Lung (tissue), 12 donors: ENCODE results near the gene KCNK18. TPM values are rescaled to one million over a fixed set of nuclear protein-coding genes. Genes with fewer than 3 reads are reported as not detected.

Experiments used
- ATAC-seq: fragments of 200-7000 bp; cut with Tn5 transposase; one replicate; pipeline ENCODE4 v1.9.1; 2020; ENCODE audit warnings: moderate number of reproducible peaks; ENCODE audit not compliant: insufficient read depth, low FRiP score
- DNase-seq, 3 donors: peaks; one replicate each; pipeline ENCODE4 v3.0.0-alpha.2; 2013 to 2017
- H3K27ac ChIP-seq, 2 donors: one replicate each; pipeline ENCODE4 v1.5.1; 2013; ENCODE audit warnings: mild to moderate bottlenecking in 2 of 2, moderate library complexity in 2 of 2, control low read depth in 1 of 2, inconsistent platforms in 1 of 2, low read depth in 1 of 2, low read length in 1 of 2
- H3K27me3 ChIP-seq, 3 donors: one replicate each; pipeline ENCODE4 v1.5.1; 2013; ENCODE audit warnings: low read length in 2 of 3; ENCODE audit not compliant: control insufficient read depth in 3 of 3, insufficient read depth in 3 of 3
- H3K36me3 ChIP-seq, 4 donors: one replicate each; pipeline ENCODE4 v1.5.1; 2013; ENCODE audit warnings: low read length in 4 of 4, mild to moderate bottlenecking in 1 of 4, moderate library complexity in 1 of 4; ENCODE audit not compliant: control insufficient read depth in 4 of 4, insufficient read depth in 4 of 4
- H3K4me1 ChIP-seq, 5 donors: one replicate each; pipeline ENCODE4 v1.5.1; 2013; ENCODE audit warnings: low read length in 5 of 5, mild to moderate bottlenecking in 2 of 5, moderate library complexity in 1 of 5; ENCODE audit not compliant: control insufficient read depth in 5 of 5, insufficient read depth in 5 of 5
- H3K4me3 ChIP-seq: one replicate; pipeline ENCODE4 v1.5.1; 2013; ENCODE audit warnings: mild to moderate bottlenecking, control low read depth, moderate library complexity
- H3K9ac ChIP-seq, 2 donors: one replicate each; pipeline ENCODE4 v1.5.1; 2013; ENCODE audit warnings: low read length in 2 of 2, control low read depth in 1 of 2; ENCODE audit not compliant: insufficient read depth in 1 of 2
- H3K9me3 ChIP-seq, 4 donors: one replicate each; pipeline ENCODE4 v1.5.1; 2013; ENCODE audit warnings: low read length in 3 of 4, mild to moderate bottlenecking in 1 of 4, moderate library complexity in 1 of 4; ENCODE audit not compliant: control insufficient read depth in 4 of 4, insufficient read depth in 3 of 4
- CTCF ChIP-seq: IDR thresholded peaks from 2 replicates; pipeline ENCODE4 v1.5.1; 2012; ENCODE audit warnings: mild to moderate bottlenecking; ENCODE audit errors: control extremely low read depth, extremely low read depth
- WGBS, 2 donors: extraction: QIAGEN DNeasy Blood & Tissue Kit; methylation state at CpG; one replicate each; pipeline ENCODE4 v1.1.7; 2013; 5-methylcytosine and 5-hydroxymethylcytosine counted together
- polyA plus RNA-seq, 2 donors: library from polyadenylated mRNA; stranded (reverse); fragments of 200-250 nt; gene quantifications; one replicate each; pipeline ENCODE4 v1.2.1, GENCODE V29; 2013
- total RNA-seq, 2 donors: library from RNA; depleted of rRNA in 1 of 2; stranded (reverse); fragments of >200 nt in 1 of 2; gene quantifications; one replicate each; pipeline ENCODE4 v1.2.1, GENCODE V29; 2014 to 2021
- donor health status: control.
- donor health status: control.
- donor health status: Bipolar disorder and iron deficiency.
- donor health status: healthy.
- donor health status: DM: yes; HTN: yes; CAD: no.

Gene KCNK18
- total and polyA plus RNA-seq, 4 donors = not detected

GRCh38 chr10:117253908-117254307 lies 56.6 kb downstream of the KCNK18 start:
- no peak for ATAC-seq
- Histone ChIP-seq H3K9ac (no peak overlapping the region), H3K27ac (no peak overlapping the region), H3K9me3 (peaks cover 0 to 1% (median 0%) of the 10 kb centered on the region in 4 donors), H3K36me3 (no peaks in the 10 kb centered on the region), H3K4me3 (no peak overlapping the region), H3K27me3 (peaks cover 0 to 9% (median 4%) of the 10 kb centered on the region in 3 donors), H3K4me1 (no peaks in the 10 kb centered on the region)
- TF ChIP-seq CTCF = no peak
- DNase-seq = no peak
- WGBS, 2 donors = 70 to 85% methylated on average over 9 of the region's 9 CpGs

- ATAC-seq = no peak
- H3K4me1 ChIP-seq = no peaks in the 10 kb centered on the region
- H3K9ac ChIP-seq = no peak overlapping the region
- H3K9me3 ChIP-seq = peaks cover 0 to 1% (median 0%) of the 10 kb centered on the region in 4 donors
- no peaks in the 10 kb centered on the region for H3K36me3 ChIP-seq
- TF ChIP-seq CTCF = no peak
- no peak overlapping the region for H3K27ac ChIP-seq
- DNase-seq = no peak
- 73 to 81% methylated on average over 9 of the region's 9 CpGs for WGBS, 2 donors
- H3K4me3 ChIP-seq = no peak overlapping the region
- H3K27me3 ChIP-seq = peaks cover 0 to 6% (median 4%) of the 10 kb centered on the region in 3 donors
These were observed 57.0 kb downstream of the KCNK18 start for GRCh38 chr10:117254338-117254737.

- Histone ChIP-seq H3K36me3 (no peaks in the 10 kb centered on the region), H3K9me3 (peaks cover 0 to 1% (median 0%) of the 10 kb centered on the region in 4 donors), H3K4me3 (no peak overlapping the region), H3K9ac (no peak overlapping the region), H3K4me1 (no peaks in the 10 kb centered on the region), H3K27me3 (peaks cover 0 to 6% (median 4%) of the 10 kb centered on the region in 3 donors), H3K27ac (no peak overlapping the region)
- no peak for ATAC-seq
- no peak for TF ChIP-seq CTCF
- no peak for DNase-seq
- WGBS, 2 donors = 79 to 86% methylated on average over 26 of the region's 26 CpGs
These were observed 57.8 kb downstream of the KCNK18 start for GRCh38 chr10:117254774-117255735.
